H1 (cell line): Measurements from ENCODE around the gene MYLK2. TPM values are rescaled to one million over a fixed set of nuclear protein-coding genes. Genes with fewer than 3 reads are reported as not detected.

Experiments
- CTCF ChIA-PET: fragments of 300-600 bp; sonication (Branson Sonifier 250); formaldehyde crosslinking; loops from one replicate; lab custom pipeline; 2021; ENCODE audit not compliant: partially characterized antibody; lab: Charles Lee
- POLR2A ChIA-PET: fragments of 300-600 bp; sonication (Branson Sonifier 250); formaldehyde crosslinking; loops from one replicate; lab custom pipeline; 2021; ENCODE audit warnings: inconsistent platforms; ENCODE audit not compliant: partially characterized antibody; lab: Charles Lee
- DNase-seq, 2 experiments: peaks; one replicate each; pipeline versions ENCODE4 v3.0.0 to v3.0.0-alpha.2; 2010 to 2022; ENCODE audit warnings: low spot score in 2 of 2, low read depth in 1 of 2, mixed read lengths in 1 of 2
- FAIRE-seq: peaks from 2 replicates; lab custom pipeline; 2011; peaks lifted over from hg19 to GRCh38; lab: Jason Lieb, UNC
- H2AFZ ChIP-seq: 2 replicates; pipeline ENCODE4 v1.8.1; 2012; ENCODE audit warnings: low read length, inconsistent platforms
- H2AK5ac ChIP-seq: 2 replicates; pipeline ENCODE4 v1.6.1; 2013; ENCODE audit warnings: low read depth, low read length
- H2BK120ac ChIP-seq: replicated peaks from 2 replicates; pipeline ENCODE3; 2013; ENCODE audit warnings: low read depth, low read length, inconsistent platforms
- H2BK12ac ChIP-seq: 2 replicates; pipeline ENCODE4 v1.6.1; 2013; ENCODE audit warnings: low read depth, low read length
- H2BK15ac ChIP-seq: 2 replicates; pipeline ENCODE4 v1.6.1; 2013; ENCODE audit warnings: low read length
- H2BK20ac ChIP-seq: 2 replicates; pipeline ENCODE4 v1.6.1; 2013; ENCODE audit warnings: low read length
- H2BK5ac ChIP-seq: 2 replicates; pipeline ENCODE4 v1.6.1; 2013; ENCODE audit warnings: low read depth, low read length
- H3K14ac ChIP-seq: 2 replicates; pipeline ENCODE4 v1.6.1; 2013; ENCODE audit warnings: inconsistent platforms; ENCODE audit not compliant: insufficient read length
- H3K18ac ChIP-seq: 2 replicates; pipeline ENCODE4 v1.6.1; 2013; ENCODE audit warnings: low read length; ENCODE audit errors: extremely low read depth
- H3K23ac ChIP-seq: 2 replicates; pipeline ENCODE4 v1.6.1; 2013; ENCODE audit warnings: inconsistent platforms; ENCODE audit not compliant: insufficient read length
- H3K23me2 ChIP-seq: 2 replicates; pipeline ENCODE4 v1.6.1; 2013; ENCODE audit warnings: low read depth, low read length
- H3K27ac ChIP-seq: 2 replicates; pipeline ENCODE4 v1.6.1; 2011; ENCODE audit warnings: low read depth, low read length, inconsistent platforms
- H3K27me3 ChIP-seq, 4 experiments: replicated peaks in 1 of 4; 1 replicate in 1 of 4; 2 replicates in 3 of 4; pipeline versions ENCODE4 v1.6.1 to v1.8.1; 2011 to 2013; ENCODE audit warnings: low read length in 3 of 4, mild to moderate bottlenecking in 3 of 4, inconsistent platforms in 2 of 4, mixed read lengths in 2 of 4, moderate library complexity in 1 of 4; ENCODE audit not compliant: control insufficient read depth in 3 of 4, insufficient read depth in 3 of 4; ENCODE audit errors: extremely low read depth in 1 of 4
- H3K36me3 ChIP-seq, 4 experiments: 2 replicates each; pipeline versions ENCODE4 v1.6.1 to v1.8.1; 2011 to 2013; ENCODE audit warnings: mild to moderate bottlenecking in 4 of 4, low read length in 3 of 4, moderate library complexity in 2 of 4, control low read depth in 1 of 4, inconsistent platforms in 1 of 4; ENCODE audit not compliant: insufficient read depth in 4 of 4, control insufficient read depth in 2 of 4
- H3K4ac ChIP-seq: replicated peaks from 2 replicates; pipeline ENCODE3; 2013; ENCODE audit warnings: low read length, low read depth, mixed read lengths, inconsistent platforms; ENCODE audit not compliant: insufficient read length
- H3K4me1 ChIP-seq, 4 experiments: replicated peaks in 1 of 4; 1 replicate in 1 of 4; 2 replicates in 3 of 4; pipeline versions ENCODE4 v1.6.1 to v1.8.1; 2011 to 2013; ENCODE audit warnings: low read length in 3 of 4, inconsistent platforms in 2 of 4, mixed read lengths in 1 of 4; ENCODE audit not compliant: insufficient read depth in 4 of 4, control insufficient read depth in 3 of 4
- H3K4me2 ChIP-seq, 2 experiments: 2 replicates each; pipeline versions ENCODE4 v1.6.1 to v1.8.1; 2011 to 2013; ENCODE audit warnings: low read depth in 2 of 2, low read length in 2 of 2, control low read depth in 1 of 2, inconsistent platforms in 1 of 2, mild to moderate bottlenecking in 1 of 2; ENCODE audit not compliant: insufficient read depth in 1 of 2
- H3K4me3 ChIP-seq, 4 experiments: fragments of 200-600, 300-600 bp in 1 of 4; sonication (generic), shearing (Covaris generic), sonication (Bioruptor Twin) in 1 of 4; 2 replicates each; pipeline versions ENCODE4 v1.5.1 to v1.8.1; 2011 to 2016; ENCODE audit warnings: low read length in 4 of 4, low read depth in 3 of 4, control low read depth in 2 of 4, inconsistent platforms in 2 of 4, mild to moderate bottlenecking in 2 of 4, mixed read lengths in 1 of 4, moderate library complexity in 1 of 4; ENCODE audit not compliant: insufficient read depth in 2 of 4; ENCODE audit errors: extremely low read depth in 1 of 4
- H3K56ac ChIP-seq: replicated peaks from 2 replicates; pipeline ENCODE3; 2013; ENCODE audit warnings: low read depth, mild to moderate bottlenecking, mixed read lengths, low read length, inconsistent platforms; ENCODE audit not compliant: insufficient read length
- H3K79me1 ChIP-seq: 2 replicates; pipeline ENCODE4 v1.6.1; 2013; ENCODE audit warnings: low read depth, low read length, control low read depth
- H3K79me2 ChIP-seq, 2 experiments: 2 replicates each; pipeline versions ENCODE4 v1.6.1 to v1.8.1; 2012 to 2013; ENCODE audit warnings: low read length in 2 of 2, mild to moderate bottlenecking in 2 of 2, inconsistent platforms in 1 of 2; ENCODE audit not compliant: insufficient read depth in 2 of 2, control insufficient read depth in 1 of 2
- H3K9ac ChIP-seq, 4 experiments: replicated peaks in 1 of 4; 1 replicate in 1 of 4; 2 replicates in 3 of 4; pipeline versions ENCODE4 v1.6.1 to v1.8.1; 2011 to 2013; ENCODE audit warnings: low read depth in 3 of 4, low read length in 3 of 4, control low read depth in 2 of 4, mild to moderate bottlenecking in 2 of 4, moderate library complexity in 2 of 4, inconsistent platforms in 1 of 4; ENCODE audit errors: extremely low read depth in 1 of 4
- H3K9me3 ChIP-seq, 2 experiments: 2 replicates each; pipeline versions ENCODE4 v1.6.1 to v1.8.1; 2012 to 2013; ENCODE audit warnings: mild to moderate bottlenecking in 2 of 2, moderate library complexity in 2 of 2, control low read depth in 1 of 2, inconsistent platforms in 1 of 2, low read depth in 1 of 2, low read length in 1 of 2, mixed read lengths in 1 of 2; ENCODE audit not compliant: insufficient read depth in 2 of 2
- H4K20me1 ChIP-seq, 2 experiments: replicated peaks in 1 of 2; 2 replicates each; pipeline versions ENCODE3 to v1.8.1; 2011 to 2013; ENCODE audit warnings: inconsistent platforms in 2 of 2, low read length in 2 of 2, mild to moderate bottlenecking in 1 of 2; ENCODE audit not compliant: insufficient read depth in 2 of 2, control insufficient read depth in 1 of 2
- H4K5ac ChIP-seq: 2 replicates; pipeline ENCODE4 v1.6.1; 2013; ENCODE audit warnings: low read length, low read depth, mixed read lengths, inconsistent platforms; ENCODE audit not compliant: insufficient read length
- H4K8ac ChIP-seq: 2 replicates; pipeline ENCODE4 v1.8.0; 2013; ENCODE audit warnings: mild to moderate bottlenecking, moderate library complexity, low read length, inconsistent platforms; ENCODE audit not compliant: insufficient read depth; ENCODE audit errors: extremely low read depth
- H4K91ac ChIP-seq: replicated peaks from 2 replicates; pipeline ENCODE3; 2013; ENCODE audit warnings: low read length, mixed read lengths, inconsistent platforms; ENCODE audit not compliant: insufficient read length
- CHD2 ChIP-seq: IDR thresholded peaks from 2 replicates; pipeline ENCODE4 v1.6.1; 2012; ENCODE audit warnings: low read length, improper control_type of control experiment
- WGBS, 2 experiments: shearing (Covaris generic) in 1 of 2; methylation state at CpG; one replicate each; pipeline versions ENCODE4 v1.1.6 to v1.1.7; 2013 to 2015; ENCODE audit warnings: low lambda C conversion rate in 2 of 2, mixed read lengths in 2 of 2, inconsistent platforms in 1 of 2, low coverage in 1 of 2, missing lambda C conversion rate in 1 of 2; ENCODE audit not compliant: insufficient replicate concordance in 2 of 2, insufficient coverage in 1 of 2, insufficient read length in 1 of 2; ENCODE audit errors: extremely low coverage in 1 of 2, missing lambda C conversion rate in 1 of 2; 5-methylcytosine and 5-hydroxymethylcytosine counted together
- polyA plus RNA-seq, 7 experiments: library from polyadenylated mRNA; depleted of rRNA in 3 of 7; stranded (reverse) in 5 of 7; unstranded in 2 of 7; fragments of >200 nt in 5 of 7; fragments of 200-250 nt in 2 of 7; gene quantifications; 1 replicate in 5 of 7; 2 replicates in 1 of 7; 4 replicates in 1 of 7; pipeline versions ENCODE4 v1.2.1 to v1.2.3, GENCODE V29; 2011 to 2013; ENCODE audit warnings: missing spikeins in 2 of 7, mixed read lengths in 2 of 7
- total RNA-seq: library from RNA; stranded (reverse); fragmentation: NEBNext Ultra II Directional; extraction: Animal tissue kit (Norgen Biotek cat#: 25700); gene quantifications from 2 replicates; pipeline ENCODE4 v1.2.1, GENCODE V29; 2021

The MYLK2 gene
- total and polyA plus RNA-seq, 2 of the 8 experiments (the other 6 are each of a cell fraction or from before 2014, with no cell fraction given): 0.22 to 0.26 TPM

DNA sequence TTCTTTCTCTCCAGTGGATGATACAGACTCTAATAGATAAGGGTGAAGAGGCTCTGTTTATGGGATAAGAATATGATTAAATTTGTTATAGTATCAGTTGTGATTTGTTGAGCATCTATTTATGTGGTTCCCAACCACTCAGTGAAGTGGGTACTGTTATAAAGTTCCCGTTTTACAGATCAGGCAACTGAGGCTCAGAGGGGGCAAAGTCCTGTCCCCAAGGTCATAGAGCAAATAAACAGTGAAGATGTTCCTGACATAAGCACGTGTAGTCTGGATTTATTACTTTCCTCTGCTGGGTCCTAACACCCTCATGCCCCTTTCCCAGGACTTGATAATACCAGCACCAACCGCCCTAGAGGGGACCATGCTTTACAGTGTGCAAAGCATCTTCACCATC lies 47.1 kb downstream of the MYLK2 start:
- CTCF ChIA-PET: interaction anchor here (1.1 to 5.5 kb wide), 2 partner anchors 13 to 169 kb away, joined by 3 to 32 read pairs; no protein-coding TSS in a partner anchor
- Histone ChIP-seq H2AFZ (no peak overlapping the region), H3K14ac (no peak overlapping the region), H4K91ac (no peak overlapping the region), H3K79me2 (no peaks in the 10 kb centered on the region), H3K23me2 (peaks cover 16% of the 10 kb centered on the region), H3K9ac (no peak overlapping the region), H3K27ac (no peak overlapping the region), H2BK15ac (no peak overlapping the region), H3K36me3 (no peaks in the 10 kb centered on the region), H2AK5ac (no peak overlapping the region), H4K8ac (no peak overlapping the region), H3K79me1 (no peaks in the 10 kb centered on the region), H3K4ac (no peak overlapping the region), H2BK120ac (no peak overlapping the region), H3K4me3 (no peak overlapping the region), H3K23ac (no peak overlapping the region), H4K20me1 (peaks cover 0 to 6% of the 10 kb centered on the region in 2 experiments), H2BK5ac (no peak overlapping the region), H3K9me3 (no peaks in the 10 kb centered on the region), H3K4me2 (no peak overlapping the region), H3K27me3 (peaks cover 19 to 36% (median 28%) of the 10 kb centered on the region in 4 experiments), H4K5ac (no peak overlapping the region), H2BK12ac (no peak overlapping the region), H3K18ac (no peak overlapping the region), H3K4me1 (peaks cover 0 to 21% (median 13%) of the 10 kb centered on the region in 4 experiments; a peak in 6 of 7 replicates), H3K56ac (no peak overlapping the region), H2BK20ac (no peak overlapping the region)
- POLR2A ChIA-PET: interaction anchor here (1.1 kb wide), 1 partner anchor 10 kb away, joined by 3 read pairs; no protein-coding TSS in a partner anchor
- no peak for DNase-seq
- WGBS, 2 experiments: 69% methylated on average over 3 of the region's 3 CpGs; no CpG with 5 or more reads in 1 of the 2 experiments
- FAIRE-seq: peak; percentile 28
- TF ChIP-seq CHD2: no peak
